ENCODE results near the gene NCK1.
"Not testable (repeated sequence)": the region's sequence is repeated elsewhere in the genome, so short reads cannot be mapped to it uniquely, and the experiment has no call there.

The NCK1 gene

GRCh38 chr3:136949146-136949545, 87.1 kb downstream of the NCK1 start:
- DNase-seq (ENCODE audit: low read depth): no peak

GRCh38 chr3:136949708-136950107, 87.7 kb downstream of the NCK1 start:
- DNase-seq (ENCODE audit: low read depth): no peak

- DNase-seq (ENCODE audit: low read depth): no peak
These were observed 88.6 kb downstream of the NCK1 start for GRCh38 chr3:136950623-136951022.

- DNase-seq (ENCODE audit: low read depth): no peak
These were observed 90.3 kb downstream of the NCK1 start for GRCh38 chr3:136952292-136952691.

- no peak for DNase-seq (ENCODE audit: low read depth)
These were observed 92.2 kb downstream of the NCK1 start for GRCh38 chr3:136954251-136954650.

- DNase-seq (ENCODE audit: low read depth): no peak
These were observed 93.2 kb downstream of the NCK1 start for GRCh38 chr3:136954980-136955780.

- DNase-seq (ENCODE audit: low read depth): no peak
These were observed 93.8 kb downstream of the NCK1 start for GRCh38 chr3:136955813-136956212.

GRCh38 chr3:136956971-136957370, 95.0 kb downstream of the NCK1 start:
- no peak for DNase-seq (ENCODE audit: low read depth)

GRCh38 chr3:136957751-136958288, 95.8 kb downstream of the NCK1 start, which contains the start of gene IL20RB:
Gene IL20RB (plus strand): TSS chr3:136957983. CDS start chr3:136958114, 131 bp downstream.
- DNase-seq (ENCODE audit: low read depth): no peak

- DNase-seq (ENCODE audit: low read depth): no peak
These were observed 96.9 kb downstream of the NCK1 start for GRCh38 chr3:136958939-136959338.

- no peak for DNase-seq (ENCODE audit: low read depth)
These were observed 97.6 kb downstream of the NCK1 start for GRCh38 chr3:136959599-136959998.

- DNase-seq (ENCODE audit: low read depth): no peak
These were observed 99.1 kb downstream of the NCK1 start for GRCh38 chr3:136960838-136961836.

GRCh38 chr3:136962927-136963326, 100.9 kb downstream of the NCK1 start:
- DNase-seq (ENCODE audit: low read depth): no peak

- DNase-seq (ENCODE audit: low read depth): not testable (repeated sequence)
These were observed 107.5 kb downstream of the NCK1 start for GRCh38 chr3:136969539-136969938.

GRCh38 chr3:136973352-136973751, 111.3 kb downstream of the NCK1 start:
- DNase-seq (ENCODE audit: low read depth): no peak

- no peak for DNase-seq (ENCODE audit: low read depth)
These were observed 112.7 kb downstream of the NCK1 start for GRCh38 chr3:136974670-136975069.

GRCh38 chr3:136979204-136979603, 117.2 kb downstream of the NCK1 start:
- DNase-seq (ENCODE audit: low read depth): no peak

- DNase-seq (ENCODE audit: low read depth): no peak
These were observed 117.7 kb downstream of the NCK1 start for GRCh38 chr3:136979684-136980083.

GRCh38 chr3:136982033-136982432, 120.0 kb downstream of the NCK1 start:
- DNase-seq (ENCODE audit: low read depth): no peak

GRCh38 chr3:136982520-136983138, 120.6 kb downstream of the NCK1 start:
- DNase-seq (ENCODE audit: low read depth): no peak

- no peak for DNase-seq (ENCODE audit: low read depth)
These were observed 122.8 kb downstream of the NCK1 start for GRCh38 chr3:136984837-136985236.

GRCh38 chr3:136987398-136987980, 125.5 kb downstream of the NCK1 start:
- not testable (repeated sequence) for DNase-seq (ENCODE audit: low read depth)
